Pons (tissue), 1 donor: ENCODE results near the gene NPIPB2.
A peak's percentile ranks its signal among the peaks of the same experiment; 100 is the strongest.
"Not testable (repeated sequence)": the region's sequence is repeated elsewhere in the genome, so short reads cannot be mapped to it uniquely, and the experiment has no call there.

Experiments
- DNase-seq: peaks from one replicate; pipeline ENCODE4 v3.0.0-alpha.2; 2016; ENCODE audit warnings: low spot score

The NPIPB2 gene

DNA sequence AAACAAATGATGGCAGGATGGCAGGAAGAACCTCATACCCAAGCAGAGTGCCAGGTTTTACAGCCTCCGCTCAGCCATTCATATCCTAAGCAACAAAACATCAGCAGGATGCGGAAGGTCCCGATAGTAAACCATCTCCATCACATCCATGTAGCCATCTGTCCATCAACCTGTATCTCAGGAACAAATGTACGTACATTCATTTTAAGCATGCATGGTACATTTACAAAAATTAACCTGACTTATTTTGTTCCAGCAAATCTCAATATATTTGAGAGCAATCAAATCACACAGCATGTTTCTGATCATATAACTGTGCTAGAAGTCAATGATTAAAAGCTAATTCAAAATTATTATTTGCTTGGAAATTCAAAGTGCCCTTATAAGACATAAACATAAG is at the start of gene NPIPB2:
TSS of gene NPIPB2 (minus strand) at position 101 of the 400 bp plus-strand sequence. CDS start at position 101, 0 bp downstream.
- DNase-seq: not testable (repeated sequence)

DNA sequence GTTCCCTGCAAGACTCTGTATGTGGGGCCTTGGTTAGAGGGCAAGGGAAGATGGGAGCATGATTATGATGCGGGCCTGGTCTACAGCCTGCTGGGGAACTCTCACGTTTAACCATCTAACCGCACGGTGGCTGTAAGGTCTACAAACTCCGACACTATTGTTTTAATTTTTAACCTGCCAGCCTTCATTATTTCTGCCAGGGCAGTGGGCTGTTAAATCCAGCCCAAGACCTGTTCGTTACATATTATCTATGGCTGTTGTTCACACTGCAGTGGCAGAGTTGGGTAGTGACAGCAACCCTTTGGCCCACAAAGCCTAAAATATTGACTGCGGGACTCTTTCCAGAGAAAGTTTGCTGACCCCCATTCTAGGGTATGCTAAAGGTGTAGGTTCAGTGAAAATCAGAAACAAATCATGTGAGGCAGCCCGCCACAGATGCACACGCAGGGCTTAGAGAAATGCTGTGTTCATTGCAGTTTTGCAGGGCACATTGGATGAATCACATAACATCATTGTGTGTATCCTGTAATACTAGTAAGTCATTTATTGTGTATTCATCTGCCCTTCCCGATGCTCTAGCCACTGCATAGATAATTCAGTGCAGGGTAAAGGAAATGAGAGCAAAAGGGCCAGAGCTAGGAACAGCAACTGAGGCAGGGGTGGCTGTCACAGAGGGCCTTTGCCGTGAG is 49.0 kb upstream of the NPIPB2 start:
- DNase-seq: peak; percentile 47

DNA sequence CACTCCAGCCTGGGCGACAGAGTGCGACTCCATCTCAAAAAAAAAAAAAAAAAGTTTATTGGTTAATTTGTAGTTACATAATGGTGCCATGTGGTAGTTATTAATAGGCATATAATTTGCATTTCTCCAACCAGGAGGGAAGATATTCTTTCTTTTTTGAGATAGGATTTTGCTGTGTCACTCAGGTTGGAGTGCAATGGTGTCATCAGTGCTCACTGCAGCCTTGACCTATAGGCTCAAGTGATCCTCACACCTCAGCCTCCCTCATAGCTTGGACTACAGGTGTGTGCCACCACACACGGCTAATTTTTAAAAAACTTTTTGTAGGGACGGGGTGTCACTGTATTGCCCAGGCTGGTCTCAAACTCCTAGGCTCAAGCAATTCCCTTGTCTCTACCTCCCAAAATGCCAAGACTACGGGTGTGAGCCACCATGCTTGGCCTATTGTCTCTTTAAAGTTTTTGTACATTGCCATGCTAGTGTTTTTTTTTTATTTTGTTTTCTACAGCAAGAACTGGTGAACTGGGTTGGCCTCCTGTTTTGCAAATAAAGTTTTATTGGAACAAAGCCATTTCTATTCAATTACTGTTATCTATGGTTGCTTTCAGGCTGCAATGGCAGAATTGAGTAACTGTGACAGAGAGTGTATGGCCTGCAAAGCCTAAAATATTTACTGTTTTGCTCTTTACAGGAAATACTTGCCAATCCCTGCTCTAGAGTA is 46.6 kb upstream of the NPIPB2 start:
- DNase-seq: no peak

DNA sequence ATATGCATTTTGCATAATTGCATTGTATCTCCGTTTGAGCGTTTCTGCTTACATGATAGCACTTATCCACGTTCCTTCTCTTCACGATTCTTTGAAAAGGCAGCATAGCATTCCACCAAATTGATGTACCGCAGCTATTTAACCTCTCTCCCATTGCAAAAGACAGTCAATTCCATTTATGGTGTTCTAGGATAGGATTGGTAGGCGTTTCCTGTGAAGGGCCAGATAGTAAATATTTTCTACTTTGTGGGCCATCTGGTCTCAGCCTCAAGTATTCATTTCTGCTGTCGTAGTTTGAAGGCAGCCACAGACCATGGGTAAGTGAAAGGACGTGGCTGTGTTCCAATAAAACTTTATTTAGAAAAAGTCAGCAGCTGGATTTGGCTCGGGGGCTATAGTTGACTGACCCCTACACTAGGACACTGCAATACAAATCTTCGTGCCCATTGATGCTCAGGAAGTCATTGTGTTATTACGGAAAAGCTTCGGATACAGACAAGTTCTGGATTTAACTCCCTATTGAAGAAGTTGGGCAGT is 44.7 kb upstream of the NPIPB2 start:
- DNase-seq: no peak

DNA sequence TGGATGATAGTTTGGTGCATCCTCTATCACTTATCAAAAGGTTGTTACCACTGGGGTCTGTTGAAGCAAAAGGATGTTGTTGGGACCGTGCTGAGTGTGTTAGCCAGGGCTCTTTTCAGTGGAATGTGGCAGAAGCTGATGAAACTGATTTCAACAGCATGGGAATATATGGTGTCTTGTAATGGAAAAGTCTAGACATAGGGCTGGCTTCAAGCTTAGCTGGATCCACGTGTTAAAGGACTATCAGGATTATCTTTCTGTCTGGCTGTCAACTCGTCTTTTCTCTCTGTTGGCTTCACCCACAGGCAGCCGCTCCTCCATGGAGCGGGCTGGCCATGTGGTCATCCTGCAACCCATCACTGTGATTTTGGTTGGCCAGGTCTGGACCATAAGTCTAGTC is 43.4 kb upstream of the NPIPB2 start:
- no peak for DNase-seq

DNA sequence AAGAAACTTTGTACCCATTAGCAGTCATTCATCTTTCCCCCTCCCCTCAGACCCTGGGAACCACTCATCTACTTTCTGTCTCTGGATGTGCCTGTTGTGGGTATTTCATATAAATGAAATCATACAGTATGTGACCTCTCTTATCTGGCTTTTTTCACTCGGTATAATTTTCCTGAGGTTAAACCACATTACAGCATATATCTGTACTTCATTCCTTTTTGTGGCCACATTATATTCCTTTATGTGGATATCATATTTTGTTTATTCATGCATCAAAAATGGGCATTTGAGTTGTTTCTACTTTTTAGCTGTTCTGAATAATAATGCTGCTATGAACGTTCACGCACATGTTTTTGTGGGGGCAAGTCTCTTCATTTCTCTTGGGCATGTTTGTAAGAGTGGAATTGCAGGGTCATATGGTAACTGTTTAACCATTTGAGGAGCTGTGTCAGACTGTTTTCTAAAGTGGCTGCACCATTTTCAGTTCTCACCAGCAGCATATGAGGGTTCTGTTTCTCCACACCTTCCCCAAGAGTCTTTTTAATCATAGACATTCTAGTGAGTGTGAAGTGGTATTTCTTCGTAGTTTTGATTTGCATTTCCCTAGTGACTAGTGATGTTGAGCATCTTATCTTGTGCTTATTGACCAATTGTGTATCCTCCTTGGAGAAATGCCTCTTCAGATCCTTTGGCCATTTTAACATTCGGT is 38.4 kb upstream of the NPIPB2 start:
- no peak for DNase-seq

DNA sequence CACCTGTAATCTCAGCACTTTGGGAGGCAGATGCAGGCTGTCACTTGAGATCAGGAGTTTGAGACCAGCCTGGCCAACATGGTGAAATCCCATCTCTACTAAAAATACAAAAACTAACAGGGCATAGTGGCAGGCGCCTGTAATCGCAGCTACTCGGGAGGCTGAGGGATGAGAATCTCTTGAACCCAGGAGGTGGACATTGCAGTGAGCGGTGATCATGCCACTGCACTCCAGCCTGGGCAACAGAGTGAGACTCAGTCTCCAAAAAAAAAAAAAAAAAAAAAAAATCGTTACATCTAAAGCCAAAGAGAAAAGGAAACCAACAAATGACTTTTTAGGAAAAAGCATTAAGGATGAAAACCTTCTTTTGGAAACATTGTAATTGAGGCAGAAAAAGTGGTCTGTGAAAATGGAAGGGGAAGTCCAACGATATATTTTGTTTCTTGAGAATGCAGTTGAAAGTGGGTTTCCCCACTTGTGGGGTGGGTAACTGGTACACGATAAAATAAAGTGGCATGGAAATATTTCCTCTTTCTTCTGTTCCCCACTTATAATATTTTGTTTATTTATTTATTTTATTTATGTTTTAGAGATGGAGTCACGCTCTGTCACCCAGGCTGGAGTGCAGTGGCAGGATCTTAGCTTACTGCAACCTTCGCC is 37.3 kb upstream of the NPIPB2 start:
- no peak for DNase-seq

DNA sequence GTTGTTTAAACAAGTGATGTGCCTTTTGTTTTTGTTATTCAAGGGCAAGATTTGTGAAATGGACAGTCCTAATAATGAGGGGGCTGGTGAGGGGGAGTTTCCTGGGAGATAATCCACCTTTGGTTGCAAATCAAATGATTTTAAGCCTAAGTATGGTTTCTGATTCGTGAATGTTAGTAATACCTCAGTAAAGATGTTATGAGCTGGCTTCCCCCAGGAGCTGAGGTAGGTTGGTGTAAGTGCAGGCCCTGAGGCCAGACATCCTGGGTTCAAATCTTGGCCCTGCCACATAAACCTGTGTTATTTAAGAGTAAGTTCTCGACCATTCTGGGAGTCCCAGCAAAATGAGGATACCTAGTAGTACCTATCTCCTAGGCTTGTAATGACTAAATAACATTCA is 36.2 kb upstream of the NPIPB2 start:
- DNase-seq: no peak

DNA sequence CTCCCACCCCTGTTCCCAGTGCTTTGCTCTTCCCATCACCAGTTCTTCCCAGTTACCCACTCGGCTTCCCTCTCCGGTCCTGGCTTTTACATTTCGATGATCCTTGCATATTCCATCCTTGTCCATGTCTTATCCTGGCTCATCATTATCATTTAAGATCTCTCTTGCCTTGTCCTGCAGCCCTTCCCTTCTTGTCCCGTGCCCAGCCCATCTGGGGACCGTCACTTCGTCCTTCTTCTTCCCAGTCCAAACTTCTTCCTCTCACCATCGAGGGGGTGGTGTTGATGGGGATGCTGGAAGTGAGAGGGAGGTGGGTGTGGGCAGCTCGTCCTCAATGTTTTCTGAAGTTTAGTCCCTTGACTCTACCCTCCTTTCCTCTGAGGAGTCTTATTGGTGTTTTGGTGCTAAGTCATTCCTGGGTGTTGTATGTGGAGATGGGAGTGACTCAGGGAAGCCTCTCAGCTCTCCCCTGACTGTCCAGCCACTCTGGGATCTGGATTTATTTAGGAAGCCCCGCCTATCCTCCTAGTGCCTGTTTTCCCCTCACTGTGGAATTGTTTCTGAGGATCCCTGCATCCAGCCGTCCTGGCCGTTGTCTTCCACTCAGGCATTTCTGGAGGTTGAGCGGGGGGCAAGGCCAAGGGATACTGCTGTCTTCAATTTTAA is 35.7 kb upstream of the NPIPB2 start:
- DNase-seq: peak; percentile 45

DNA sequence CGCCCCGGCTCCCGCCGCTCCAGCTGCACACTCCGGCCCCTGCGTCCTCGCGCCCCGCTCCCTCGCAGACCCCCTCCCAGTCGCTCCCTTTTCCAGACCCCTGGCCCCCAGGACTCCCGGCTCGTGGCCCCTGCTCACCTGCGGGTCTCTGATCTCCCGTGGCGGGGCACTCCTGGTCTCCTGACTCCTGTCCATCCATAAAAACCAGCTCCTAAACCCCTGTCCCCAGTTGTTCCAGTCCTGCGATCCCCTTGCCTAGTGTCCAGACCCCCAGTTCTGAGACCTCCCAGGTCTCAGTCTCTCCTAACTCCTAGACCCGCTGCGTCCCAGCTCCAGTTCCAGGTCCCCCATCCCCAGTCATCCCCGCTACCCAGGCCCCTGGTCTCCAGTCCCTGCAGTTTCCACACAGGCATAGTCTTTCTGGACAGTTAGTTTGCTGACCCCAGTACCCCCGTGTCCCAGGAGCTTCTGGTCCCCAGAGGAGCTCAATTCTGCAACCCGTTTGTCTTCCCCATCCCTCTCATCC is 35.1 kb upstream of the NPIPB2 start:
- no peak for DNase-seq

DNA sequence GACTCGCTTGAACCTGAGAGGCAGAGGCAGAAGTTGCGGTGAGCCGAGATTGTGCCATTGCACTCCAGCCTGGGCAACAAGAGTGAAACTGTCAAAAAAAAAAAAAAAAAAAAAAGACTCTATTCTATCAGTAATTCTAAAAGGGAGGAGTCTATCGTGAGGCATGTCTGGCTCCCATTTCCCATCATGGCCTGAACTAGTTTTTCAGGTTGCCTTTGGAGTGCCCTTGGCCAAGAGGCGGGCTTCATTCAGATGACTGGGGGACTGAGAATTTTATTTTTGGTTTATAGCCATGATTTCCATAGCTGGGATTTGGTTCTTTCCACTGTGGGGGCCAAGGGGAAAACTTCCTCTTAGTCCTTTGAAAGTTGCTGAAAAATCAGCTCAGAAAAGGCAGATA is 31.2 kb upstream of the NPIPB2 start:
- DNase-seq: no peak

DNA sequence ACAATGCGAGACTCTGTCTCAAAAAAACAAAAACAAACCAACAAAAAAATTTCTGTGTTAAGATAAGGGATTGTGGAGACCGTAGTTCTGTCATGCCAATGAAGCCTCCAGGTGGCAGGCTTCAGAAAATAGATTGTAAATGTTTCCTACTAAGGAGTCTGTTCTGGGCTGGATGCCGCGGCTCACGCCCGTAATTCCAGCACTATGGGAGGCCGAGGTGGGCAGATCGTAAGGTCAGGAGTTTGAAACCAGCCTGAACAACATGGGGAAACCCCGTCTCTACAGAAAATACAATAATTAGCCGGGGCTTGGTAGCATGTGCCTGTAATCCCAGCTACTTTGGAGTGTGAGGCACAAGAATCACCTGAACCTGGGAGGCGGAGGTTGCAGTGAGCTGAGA is 30.3 kb upstream of the NPIPB2 start:
- DNase-seq: no peak

DNA sequence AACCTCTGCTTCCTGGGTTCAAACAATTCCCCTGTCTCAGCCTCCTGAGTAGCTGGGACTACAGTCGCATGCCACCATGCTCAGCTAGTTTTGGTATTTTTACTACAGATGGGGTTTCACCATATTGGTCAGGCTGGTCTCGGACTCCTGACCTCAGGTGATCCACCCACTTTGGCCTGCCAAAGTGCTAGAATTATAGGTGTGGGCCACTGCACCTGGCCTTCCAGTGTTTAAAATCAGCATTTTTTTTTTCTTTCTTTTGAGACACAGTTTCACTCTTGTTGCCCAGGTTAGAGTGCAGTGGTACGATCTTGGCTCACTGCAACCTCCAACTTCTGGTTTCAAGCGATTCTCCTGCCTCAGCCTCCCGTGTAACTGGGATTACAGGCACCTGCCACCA is 28.4 kb upstream of the NPIPB2 start:
- not testable (repeated sequence) for DNase-seq

DNA sequence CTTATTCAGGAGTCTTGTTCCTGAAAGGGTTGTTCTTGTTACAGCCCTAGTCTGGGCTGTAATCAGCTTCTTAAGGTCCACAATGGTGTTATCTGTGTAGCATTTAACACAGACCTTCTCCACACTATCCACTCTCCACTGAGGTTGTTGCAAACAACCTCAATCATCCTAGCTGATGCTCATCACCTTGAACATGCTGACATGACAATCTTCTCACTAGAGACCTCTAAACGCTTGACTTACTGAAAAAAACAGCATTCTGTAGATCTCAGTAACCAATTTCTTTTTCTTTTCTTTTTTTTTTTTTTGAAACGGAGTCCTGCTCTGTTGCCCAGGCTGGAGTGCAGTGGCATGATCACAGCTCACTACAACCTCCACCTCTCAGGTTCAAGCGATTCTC is 26.7 kb upstream of the NPIPB2 start:
- no peak for DNase-seq

DNA sequence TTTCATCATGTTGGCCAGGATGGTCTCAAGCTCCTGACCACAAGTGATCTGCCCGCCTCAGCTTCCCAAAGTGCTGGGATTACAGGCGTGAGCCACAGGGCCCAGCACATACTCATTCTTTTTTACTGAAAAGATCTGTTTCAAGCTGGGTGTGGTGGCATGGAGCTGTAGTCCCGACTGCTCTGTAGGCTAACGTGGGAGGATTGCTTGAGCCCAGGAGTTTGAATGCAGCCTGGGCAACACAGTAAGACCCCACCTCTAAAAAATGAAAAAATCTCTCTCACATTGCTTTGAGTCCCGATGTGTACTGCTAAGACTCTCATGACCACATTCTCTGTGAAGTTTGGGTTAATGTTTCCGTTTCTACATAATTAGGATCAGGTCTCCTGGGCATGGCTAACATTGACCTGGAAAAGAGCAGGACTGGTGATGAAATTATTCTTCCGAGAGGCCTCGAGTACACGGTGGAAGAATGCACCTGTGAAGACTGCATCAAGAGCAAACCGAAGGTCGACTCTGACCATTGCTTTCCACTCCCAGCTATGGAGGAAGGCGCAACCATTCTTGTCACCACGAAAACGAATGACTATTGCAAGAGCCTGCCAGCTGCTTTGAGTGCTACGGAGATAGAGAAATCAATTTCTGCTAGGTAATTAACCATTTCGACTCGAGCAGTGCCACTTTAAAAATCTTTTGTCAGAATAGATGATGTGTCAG is 25.5 kb upstream of the NPIPB2 start:
- DNase-seq: no peak

DNA sequence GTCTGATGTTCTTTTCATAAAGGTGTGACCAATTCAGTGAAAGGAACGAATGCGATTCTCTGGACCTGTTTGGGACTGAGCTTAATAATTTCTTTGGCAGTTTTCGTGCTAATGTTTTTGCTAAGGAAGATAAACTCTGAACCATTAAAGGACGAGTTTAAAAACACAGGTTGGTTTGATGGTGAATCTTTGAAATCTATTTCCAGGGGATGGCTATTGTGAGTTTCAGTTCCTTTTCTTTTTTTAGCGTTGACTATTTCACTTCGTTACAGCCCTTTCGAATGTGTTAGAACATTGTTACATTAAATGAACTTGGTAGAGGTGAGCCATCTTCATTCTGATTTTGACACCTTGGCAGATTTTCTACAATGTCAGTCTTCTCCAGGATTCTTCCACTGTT is 24.3 kb upstream of the NPIPB2 start:
- DNase-seq: peak; percentile 32

DNA sequence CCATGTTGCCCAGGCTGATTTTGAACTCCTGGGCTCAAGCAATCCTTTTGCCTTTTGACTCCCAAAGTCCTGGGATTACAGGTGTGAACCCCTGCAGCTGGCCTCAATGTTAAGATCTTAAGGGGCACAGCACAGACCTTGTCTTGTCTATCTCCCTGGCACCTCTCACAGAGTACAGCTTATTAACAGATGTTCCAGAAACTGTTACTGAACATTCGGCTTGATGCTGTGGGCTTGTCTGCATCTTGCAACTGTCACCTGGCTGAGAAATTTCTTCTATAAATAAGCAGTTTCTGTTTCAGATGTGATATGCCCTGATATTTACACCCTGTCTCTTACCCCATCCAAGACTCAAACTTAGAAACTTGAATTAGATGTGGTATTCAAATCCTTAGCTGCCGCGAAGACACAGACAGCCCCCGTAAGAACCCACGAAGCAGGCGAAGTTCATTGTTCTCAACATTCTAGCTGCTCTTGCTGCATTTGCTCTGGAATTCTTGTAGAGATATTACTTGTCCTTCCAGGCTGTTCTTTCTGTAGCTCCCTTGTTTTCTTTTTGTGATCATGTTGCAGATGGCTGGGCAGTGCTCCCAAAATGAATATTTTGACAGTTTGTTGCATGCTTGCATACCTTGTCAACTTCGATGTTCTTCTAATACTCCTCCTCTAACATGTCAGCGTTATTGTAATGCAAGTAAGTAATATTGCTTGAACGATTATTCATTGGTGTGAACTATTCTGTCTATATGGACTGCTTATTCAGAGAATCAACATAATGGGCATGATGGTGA is 23.1 kb upstream of the NPIPB2 start, which contains the start of gene TNFRSF17:
TSS of gene TNFRSF17 (plus strand) at position 450 of the 791 bp plus-strand sequence. CDS start at position 565, 115 bp downstream.
- peak; percentile 9 for DNase-seq

DNA sequence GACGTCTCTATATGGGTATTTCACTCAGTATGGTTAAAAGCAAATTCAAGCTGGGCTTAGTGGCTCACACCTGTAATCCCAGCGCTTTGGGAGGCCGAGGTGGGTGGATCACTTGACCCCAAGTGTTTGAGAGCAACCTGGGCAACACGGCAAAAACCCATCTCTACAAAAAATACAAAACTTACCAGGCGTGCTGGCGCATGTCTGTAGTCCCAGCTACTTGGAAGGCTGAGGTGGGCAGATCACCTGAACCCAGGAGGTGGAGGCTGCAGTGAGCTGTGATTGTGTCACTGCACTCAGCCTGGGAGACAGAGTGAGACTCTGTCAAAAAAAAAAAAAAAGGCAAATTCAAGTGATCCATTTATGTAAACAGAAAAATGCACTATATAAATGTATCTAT is 21.9 kb upstream of the NPIPB2 start:
- DNase-seq: no peak

DNA sequence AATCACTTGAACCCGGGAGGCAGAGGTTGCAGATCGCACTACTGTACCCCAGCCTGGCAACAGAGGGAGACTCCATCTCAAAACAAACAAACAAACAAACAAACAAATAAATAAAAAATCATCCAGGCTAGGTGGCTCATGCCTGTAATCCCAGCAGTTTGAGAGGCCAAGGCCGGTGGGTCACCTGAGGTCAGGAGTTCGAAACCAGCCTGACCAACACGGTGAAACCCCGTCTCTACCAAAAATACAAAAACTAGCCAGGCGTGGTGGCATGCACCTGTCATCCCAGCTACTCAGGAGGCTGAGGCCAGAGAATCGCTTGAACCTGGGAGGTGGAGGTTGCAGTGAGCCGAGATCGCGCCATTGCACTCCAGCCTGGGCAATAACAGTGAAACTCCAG is 21.1 kb upstream of the NPIPB2 start:
- not testable (repeated sequence) for DNase-seq

DNA sequence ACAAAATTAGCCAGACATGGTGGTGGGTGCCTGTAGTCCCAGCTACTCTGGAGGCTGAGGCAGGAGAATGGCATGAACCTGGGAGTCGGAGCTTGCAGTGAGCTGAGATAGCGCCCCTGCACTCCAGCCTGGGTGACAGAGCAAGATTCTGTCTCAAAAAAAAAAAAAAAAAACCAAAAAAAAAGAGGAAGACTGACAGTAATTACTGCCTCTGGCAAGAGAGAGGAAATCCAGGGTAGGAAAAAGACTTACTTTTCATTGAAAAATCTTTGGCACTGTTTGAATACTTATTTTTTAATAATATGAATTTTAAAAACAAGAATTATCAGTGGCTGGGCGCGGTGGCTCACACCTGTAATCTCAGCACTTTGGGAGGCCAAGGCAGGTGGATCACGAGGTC is 20.6 kb upstream of the NPIPB2 start:
- DNase-seq: not testable (repeated sequence)
